Measurements from ENCODE around the gene OR2AJ1.

Gene OR2AJ1

GRCh38 chr1:247962911-247963588 is 38.4 kb downstream of the OR2AJ1 start:
- no peak for DNase-seq

GRCh38 chr1:247964933-247965332 is 40.2 kb downstream of the OR2AJ1 start, which contains the start of gene OR2AK2:
Gene OR2AK2 (plus strand): TSS chr1:247965233. CDS start chr1:247965377, 144 bp downstream.
- no peak for DNase-seq

GRCh38 chr1:247966532-247967204 is 42.0 kb downstream of the OR2AJ1 start:
- no peak for DNase-seq
